ENCODE data around the gene ZNF638. TPM values are rescaled to one million over a fixed set of nuclear protein-coding genes. Genes with fewer than 3 reads are reported as not detected.

Gene ZNF638
- total and polyA plus RNA-seq, 3 donors from 2014 or later, result 65.0 to 226 (median 207) TPM

DNA sequence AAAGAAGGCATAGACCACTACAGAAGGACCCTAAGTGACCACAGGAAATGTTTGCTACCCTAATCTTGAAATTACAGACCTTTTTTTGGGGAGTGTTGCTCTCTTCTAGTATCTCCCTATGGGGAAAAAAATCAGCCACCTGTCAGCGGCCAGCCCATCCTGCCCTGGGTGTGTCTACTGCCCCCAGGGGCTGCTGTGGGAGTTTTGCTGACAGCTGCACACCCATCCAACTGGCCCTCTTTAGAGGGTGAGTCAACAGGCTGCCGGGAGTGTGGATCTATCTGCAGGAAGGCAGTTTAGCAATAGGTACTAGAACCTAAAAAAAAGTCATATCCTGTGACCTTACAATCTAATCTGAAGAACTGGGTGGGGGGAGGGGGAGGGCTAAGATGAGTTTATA lies 121.0 kb downstream of the ZNF638 start:
- Histone ChIP-seq H3K4me3 (no peak overlapping the region), H3K4me1 (peaks cover 14% of the 10 kb centered on the region), H3K9me3 (no peaks in the 10 kb centered on the region), H3K27ac (no peak overlapping the region), H3K36me3 (ENCODE audit: low read depth, missing control alignments) (no peaks in the 10 kb centered on the region), H3K27me3 (no peaks in the 10 kb centered on the region)
- DNase-seq, result no peak
- WGBS, 2 donors, result 39 to 67% methylated on average over 2 of the region's 2 CpGs
- no peak for TF ChIP-seq POLR2A (IDR thresholded peaks at IDR 0.05)
- TF ChIP-seq, protein P1, sequence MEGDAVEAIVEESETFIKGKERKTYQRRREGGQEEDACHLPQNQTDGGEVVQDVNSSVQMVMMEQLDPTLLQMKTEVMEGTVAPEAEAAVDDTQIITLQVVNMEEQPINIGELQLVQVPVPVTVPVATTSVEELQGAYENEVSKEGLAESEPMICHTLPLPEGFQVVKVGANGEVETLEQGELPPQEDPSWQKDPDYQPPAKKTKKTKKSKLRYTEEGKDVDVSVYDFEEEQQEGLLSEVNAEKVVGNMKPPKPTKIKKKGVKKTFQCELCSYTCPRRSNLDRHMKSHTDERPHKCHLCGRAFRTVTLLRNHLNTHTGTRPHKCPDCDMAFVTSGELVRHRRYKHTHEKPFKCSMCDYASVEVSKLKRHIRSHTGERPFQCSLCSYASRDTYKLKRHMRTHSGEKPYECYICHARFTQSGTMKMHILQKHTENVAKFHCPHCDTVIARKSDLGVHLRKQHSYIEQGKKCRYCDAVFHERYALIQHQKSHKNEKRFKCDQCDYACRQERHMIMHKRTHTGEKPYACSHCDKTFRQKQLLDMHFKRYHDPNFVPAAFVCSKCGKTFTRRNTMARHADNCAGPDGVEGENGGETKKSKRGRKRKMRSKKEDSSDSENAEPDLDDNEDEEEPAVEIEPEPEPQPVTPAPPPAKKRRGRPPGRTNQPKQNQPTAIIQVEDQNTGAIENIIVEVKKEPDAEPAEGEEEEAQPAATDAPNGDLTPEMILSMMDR (IDR thresholded peaks at IDR 0.05), result no peak
- intact Hi-C loops (cut with DNase I; ENCODE audit: low total_unique reads), result no loop called here

DNA sequence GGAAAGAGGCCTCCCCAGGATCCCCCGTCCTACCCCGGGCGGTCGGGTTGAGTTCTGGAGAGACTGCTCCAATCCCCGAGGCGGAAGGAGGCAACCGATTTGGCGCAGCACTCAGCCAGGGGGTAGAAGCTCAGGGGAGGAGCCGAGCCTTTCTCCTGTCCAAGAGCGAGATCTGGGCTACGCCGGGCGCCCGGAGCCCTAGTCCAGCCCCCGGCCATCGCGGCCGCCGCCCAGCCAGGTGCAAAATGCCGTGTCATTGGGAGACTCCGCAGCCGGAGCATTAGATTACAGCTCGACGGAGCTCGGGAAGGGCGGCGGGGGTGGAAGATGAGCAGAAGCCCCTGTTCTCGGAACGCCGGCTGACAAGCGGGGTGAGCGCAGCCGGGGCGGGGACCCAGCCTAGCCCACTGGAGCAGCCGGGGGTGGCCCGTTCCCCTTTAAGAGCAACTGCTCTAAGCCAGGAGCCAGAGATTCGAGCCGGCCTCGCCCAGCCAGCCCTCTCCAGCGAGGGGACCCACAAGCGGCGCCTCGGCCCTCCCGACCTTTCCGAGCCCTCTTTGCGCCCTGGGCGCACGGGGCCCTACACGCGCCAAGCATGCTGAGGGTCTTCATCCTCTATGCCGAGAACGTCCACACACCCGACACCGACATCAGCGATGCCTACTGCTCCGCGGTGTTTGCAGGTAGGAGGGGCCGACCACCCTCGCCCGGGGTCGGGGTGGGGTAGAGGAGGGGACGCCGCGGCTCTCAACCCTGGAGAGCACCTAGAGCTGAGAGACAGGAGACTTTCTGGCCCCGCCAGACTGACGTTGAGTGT lies 122.0 kb downstream of the ZNF638 start, which contains the start of gene DYSF:
Gene DYSF, plus strand, starts transcription at position 158 of the 817 bp plus-strand sequence.
- intact Hi-C loops (cut with DNase I; ENCODE audit: low total_unique reads), result no loop called here
- Histone ChIP-seq H3K36me3 (ENCODE audit: low read depth, missing control alignments) (no peaks in the 10 kb centered on the region), H3K9me3 (no peaks in the 10 kb centered on the region), H3K4me3 (peak within 1 kb of the TSS; percentile 32 to 53), H3K27ac (no peak within 1 kb of the TSS), H3K4me1 (peaks cover 14% of the 10 kb centered on the region), H3K27me3 (no peaks in the 10 kb centered on the region)
- no peak for TF ChIP-seq POLR2A (IDR thresholded peaks at IDR 0.05)
- TF ChIP-seq, protein P1 (IDR thresholded peaks at IDR 0.05), result no peak
- DNase-seq, result peak; percentile 27
- 0 to 1% methylated on average over 28 to 66 of the region's 66 CpGs for WGBS, 2 donors

DNA sequence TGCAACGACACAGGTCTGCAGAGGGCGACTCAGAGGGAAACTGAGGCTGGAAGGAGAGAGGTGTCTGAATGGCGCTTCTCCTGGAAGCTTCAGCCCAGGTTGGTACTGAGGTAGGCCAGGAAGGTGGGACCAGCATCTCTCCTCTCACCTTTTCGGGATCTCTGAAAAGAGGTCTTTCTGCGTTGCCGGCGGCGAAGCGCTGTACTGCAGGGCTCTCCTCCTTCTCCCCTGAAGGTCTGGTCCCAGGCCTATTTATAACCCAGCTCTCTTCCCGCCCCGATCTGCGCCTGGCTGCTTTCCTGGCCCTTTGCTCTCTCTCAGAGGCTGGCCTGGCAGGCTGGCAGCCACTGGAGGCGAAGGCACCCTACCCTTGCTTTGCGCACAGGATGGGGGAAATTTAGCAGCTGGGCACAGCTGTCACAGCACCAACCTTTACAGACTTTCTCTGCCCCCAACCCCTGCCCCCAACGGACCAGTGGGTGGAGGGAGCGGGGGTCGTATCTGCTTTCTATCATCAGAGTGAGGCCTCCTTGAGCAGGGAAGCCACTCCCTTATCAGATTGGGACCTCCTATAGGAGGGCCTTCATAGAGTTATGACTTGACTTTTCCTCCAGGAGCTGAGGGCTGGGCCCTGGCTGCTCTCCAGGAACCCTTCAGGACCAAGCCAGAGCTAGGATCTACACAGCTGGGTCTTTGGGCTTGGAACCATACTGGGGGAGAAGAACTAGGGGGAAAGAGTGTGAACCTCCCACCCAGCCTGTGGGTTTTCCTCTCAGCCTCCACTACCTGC lies 122.8 kb downstream of the ZNF638 start:
- H3K27me3 ChIP-seq, result no peaks in the 10 kb centered on the region
- no peak for TF ChIP-seq POLR2A (IDR thresholded peaks at IDR 0.05)
- TF ChIP-seq, protein P1 (IDR thresholded peaks at IDR 0.05), result no peak
- no peaks in the 10 kb centered on the region for H3K36me3 ChIP-seq (ENCODE audit: low read depth, missing control alignments)
- no peak overlapping the region for H3K27ac ChIP-seq
- 57 to 60% methylated on average over 12 to 17 of the region's 17 CpGs for WGBS, 2 donors
- H3K9me3 ChIP-seq, result no peaks in the 10 kb centered on the region
- H3K4me3 ChIP-seq, result peak overlapping the region; percentile 32 to 53
- intact Hi-C loops (cut with DNase I; ENCODE audit: low total_unique reads), result no loop called here
- DNase-seq, result no peak
- H3K4me1 ChIP-seq, result peaks cover 14% of the 10 kb centered on the region

DNA sequence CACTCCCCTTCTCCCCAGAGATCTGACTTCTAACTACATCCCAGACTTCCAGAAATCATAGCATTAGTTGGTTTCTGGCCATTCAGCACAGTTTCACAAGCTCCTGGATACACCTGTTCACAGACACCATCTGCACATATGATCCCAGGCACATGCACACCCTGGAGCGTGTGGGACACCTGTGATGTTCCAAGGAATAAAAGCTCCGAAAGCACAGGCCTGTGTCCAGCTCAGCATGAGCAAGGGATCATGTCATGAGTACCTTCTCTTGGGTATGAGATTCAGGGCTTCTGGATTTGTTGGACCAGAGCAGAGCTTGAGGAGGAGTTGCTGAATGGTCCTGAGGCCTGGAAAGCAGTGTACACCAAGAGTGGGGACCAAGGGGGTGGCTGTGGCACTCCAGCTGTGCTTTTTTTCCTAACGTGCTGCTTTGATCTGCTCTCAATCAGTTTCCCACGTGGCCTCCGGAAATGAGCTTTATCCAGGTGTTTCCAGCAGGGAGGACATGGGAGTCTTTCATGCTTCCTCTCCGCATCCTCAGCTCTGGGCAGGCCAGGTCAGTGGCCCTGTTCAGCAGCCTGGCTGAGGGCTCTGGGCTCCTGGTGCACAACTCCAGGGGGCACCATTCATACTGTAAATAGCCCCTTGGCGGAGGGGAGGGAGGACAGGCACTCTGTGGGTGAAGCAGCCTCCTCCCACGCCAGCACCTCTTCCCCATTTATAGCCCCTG lies 123.6 kb downstream of the ZNF638 start:
- Histone ChIP-seq H3K36me3 (ENCODE audit: low read depth, missing control alignments) (no peaks in the 10 kb centered on the region), H3K4me1 (peaks cover 14% of the 10 kb centered on the region), H3K4me3 (no peak overlapping the region), H3K27me3 (no peaks in the 10 kb centered on the region), H3K27ac (no peak overlapping the region), H3K9me3 (no peaks in the 10 kb centered on the region)
- intact Hi-C loops (cut with DNase I; ENCODE audit: low total_unique reads), result no loop called here
- TF ChIP-seq, protein P1 (IDR thresholded peaks at IDR 0.05), result no peak
- no peak for TF ChIP-seq POLR2A (IDR thresholded peaks at IDR 0.05)
- no peak for DNase-seq
- WGBS, 2 donors, result 64 to 80% methylated on average over 6 to 8 of the region's 8 CpGs
